A549 treated with AZD9567 at 1 μM for 4 hours (cell line): ENCODE measurements around the gene TPSB2. TPM values are rescaled to one million over a fixed set of nuclear protein-coding genes. Genes with fewer than 3 reads are reported as not detected.

Source experiments
- total RNA-seq: library from RNA; stranded (reverse); fragments of 200-300 nt; extraction: Qiagen RNA extraction; gene quantifications from 5 replicates; pipeline ENCODE4 v1.2.3, GENCODE V29; 2022; ENCODE audit not compliant: insufficient read depth

TPSB2 gene
- 0.06 to 0.07 TPM in 2 of 5 replicates, not detected in the others for total RNA-seq

GRCh38 chr16:1230084-1230470 lies at the start of gene TPSB2:
TPSB2 (minus strand) TSS chr16:1230184; CDS start chr16:1229951, 233 bp downstream.

GRCh38 chr16:1255276-1256122 lies 25.5 kb upstream of the TPSB2 start, which contains the start of gene TPSD1:
TPSD1 (plus strand) TSS chr16:1256069; CDS start chr16:1256281, 212 bp downstream.

DNA sequence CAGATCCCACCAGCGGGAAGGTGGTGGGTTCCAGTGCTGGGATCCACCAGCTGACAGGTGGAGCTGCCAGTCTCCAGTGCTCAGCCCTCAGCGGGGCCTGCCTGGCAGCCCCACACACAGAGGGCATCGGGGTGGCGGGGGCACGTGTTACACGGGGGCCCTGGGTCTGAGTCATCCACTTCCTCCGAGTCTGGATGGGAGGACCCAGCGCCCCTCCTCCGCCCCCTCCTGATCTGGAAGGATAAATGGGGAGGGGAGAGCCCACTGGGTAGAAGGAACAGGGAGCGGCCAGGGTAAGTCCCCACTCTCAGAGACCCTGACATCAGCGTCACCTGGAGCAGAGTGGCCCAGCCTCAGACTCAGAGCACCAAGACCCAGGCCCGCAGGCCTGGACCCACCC lies 10.5 kb upstream of the TPSB2 start, which contains the start of gene TPSAB1:
Gene TPSAB1, plus strand, starts transcription at position 270 of the 400 bp plus-strand sequence. CDS start 234 bp downstream, outside the sequence.

GRCh38 chr16:1225051-1225451 lies 4.9 kb downstream of the TPSB2 start, which contains the start of gene TPSG1:
TPSG1 (minus strand) TSS chr16:1225268; CDS start chr16:1225252, 16 bp downstream.

Other genes starting within 250 kb of the TPSB2 start
- gene SOX8, start 248.4 kb downstream of the TPSB2 start, total RNA-seq: 0.63 to 3.1 TPM (median 2.7 TPM) in 5 replicates
- 0.12 to 0.18 TPM (median 0.17 TPM) in 4 of 5 replicates, not detected in the other for gene SSTR5, start 157.4 kb downstream of the TPSB2 start, total RNA-seq
- not detected in 5 replicates for gene C1QTNF8, start 133.9 kb downstream of the TPSB2 start, total RNA-seq
- gene CACNA1H, start 77.1 kb downstream of the TPSB2 start, total RNA-seq: 10.7 to 14.8 TPM (median 14.3 TPM) in 5 replicates
- gene TPSG1, start 4.9 kb downstream of the TPSB2 start, total RNA-seq: 0.09 TPM in 1 of 5 replicates, not detected in the others
- 0.07 to 0.13 TPM in 2 of 5 replicates, not detected in the others for gene TPSAB1, start 10.5 kb upstream of the TPSB2 start, total RNA-seq
- gene TPSD1, start 25.9 kb upstream of the TPSB2 start, total RNA-seq: not detected in 5 replicates
- gene UBE2I, start 79.5 kb upstream of the TPSB2 start, total RNA-seq: 159 to 274 TPM (median 175 TPM) in 5 replicates
- gene BAIAP3, start 103.5 kb upstream of the TPSB2 start, total RNA-seq: 0.98 to 2.9 TPM (median 1.5 TPM) in 5 replicates
- 59.3 to 92.9 TPM (median 87.3 TPM) in 5 replicates for gene TSR3, start 121.7 kb upstream of the TPSB2 start, total RNA-seq
- 35.0 to 37.5 TPM (median 36.2 TPM) in 5 replicates for gene GNPTG, start 121.7 kb upstream of the TPSB2 start, total RNA-seq
- gene UNKL, start 184.5 kb upstream of the TPSB2 start, total RNA-seq: 21.2 to 32.6 TPM (median 27.6 TPM) in 5 replicates
- gene UQCC4, start 190.6 kb upstream of the TPSB2 start, total RNA-seq: 33.8 to 41.3 TPM (median 40.0 TPM) in 5 replicates
- gene PERCC1, start 200.9 kb upstream of the TPSB2 start, total RNA-seq: not detected in 5 replicates
- gene CCDC154, start 214.4 kb upstream of the TPSB2 start, total RNA-seq: 0.34 to 0.41 TPM (median 0.38 TPM) in 4 of 5 replicates, not detected in the other
- 29.4 to 77.2 TPM (median 76.2 TPM) in 5 replicates for gene CLCN7, start 244.8 kb upstream of the TPSB2 start, total RNA-seq